Gastroesophageal sphincter (tissue), 4 donors: ENCODE data around the gene FREM3. TPM values are rescaled to one million over a fixed set of nuclear protein-coding genes. Genes with fewer than 3 reads are reported as not detected.

Experiments used
- ATAC-seq: fragments of 150-250 bp; one replicate; pipeline ENCODE4 v1.9.1; 2016; ENCODE audit warnings: mild to moderate bottlenecking, moderate library complexity
- H3K27ac ChIP-seq, 4 donors: fragments of 200-600 bp; sonication (generic) in 3 of 4; 1 replicate in 3 of 4; 2 replicates in 1 of 4; pipeline ENCODE4 v1.5.1; 2016 to 2019
- H3K27me3 ChIP-seq: fragments of 200-600 bp; sonication (generic); one replicate; pipeline ENCODE4 v1.5.1; 2019
- H3K36me3 ChIP-seq, 2 donors: fragments of 200-600 bp; sonication (generic); one replicate each; pipeline ENCODE4 v1.5.1; 2019; ENCODE audit warnings: control low read depth in 1 of 2
- H3K4me1 ChIP-seq, 3 donors: fragments of 200-600 bp; sonication (generic); 1 replicate in 2 of 3; 2 replicates in 1 of 3; pipeline ENCODE4 v1.5.1; 2016 to 2019; ENCODE audit warnings: control low read depth in 2 of 3
- H3K4me3 ChIP-seq, 2 donors: fragments of 200-600 bp; sonication (generic); one replicate each; pipeline ENCODE4 v1.5.1; 2019; ENCODE audit warnings: mild to moderate bottlenecking in 1 of 2, moderate library complexity in 1 of 2
- H3K9me3 ChIP-seq, 3 donors: fragments of 200-600 bp; sonication (generic); one replicate each; pipeline ENCODE4 v1.5.1; 2017 to 2019; ENCODE audit warnings: control low read depth in 2 of 3
- EP300 ChIP-seq: sonication (generic); formaldehyde crosslinking; IDR thresholded peaks from one replicate; pipeline ENCODE4 v1.6.1; 2017; ENCODE audit warnings: antibody characterized with exemption, mild to moderate bottlenecking
- POLR2A ChIP-seq, 2 donors: fragments of 450-650 bp; IDR thresholded peaks; one replicate each; pipeline ENCODE4 v1.6.1; 2017; ENCODE audit warnings: antibody characterized with exemption in 2 of 2, mild to moderate bottlenecking in 2 of 2, moderate library complexity in 1 of 2
- POLR2AphosphoS5 ChIP-seq: sonication (generic); formaldehyde crosslinking; IDR thresholded peaks from one replicate; pipeline ENCODE4 v1.6.1; 2017; ENCODE audit warnings: antibody characterized with exemption
- WGBS, 2 donors: methylation state at CpG; one replicate each; pipeline ENCODE4 v1.1.5; 2018; ENCODE audit warnings: low coverage in 1 of 2; 5-methylcytosine and 5-hydroxymethylcytosine counted together
- total RNA-seq, 4 donors: library from RNA; depleted of rRNA; stranded (reverse); fragments of >200 nt; gene quantifications; one replicate each; pipeline ENCODE4 v1.1.0, GENCODE V29; 2016
- TF ChIP-seq, protein P1 (sequence below), 4 experiments: fragments of 200-600 bp in 2 of 4; fragments of 450-650 bp in 2 of 4; sonication (generic) in 1 of 4; IDR thresholded peaks; one replicate each; pipeline ENCODE4 v1.5.1; 2017 to 2019; ENCODE audit warnings: antibody characterized with exemption in 4 of 4, mild to moderate bottlenecking in 2 of 4, moderate library complexity in 2 of 4

The FREM3 gene
- total RNA-seq, 4 donors from 2014 or later, result under 0.01 TPM; not detected in 3

GRCh38 chr4:143623896-143624295 is 76.6 kb downstream of the FREM3 start:
- H3K27me3 ChIP-seq, result no peaks in the 10 kb centered on the region
- no peak for ATAC-seq
- no peaks in the 10 kb centered on the region for H3K36me3 ChIP-seq
- TF ChIP-seq POLR2A (IDR thresholded peaks at IDR 0.05) (no peak), EP300 (no peak), POLR2AphosphoS5 (no peak)
- TF ChIP-seq, protein P1, sequence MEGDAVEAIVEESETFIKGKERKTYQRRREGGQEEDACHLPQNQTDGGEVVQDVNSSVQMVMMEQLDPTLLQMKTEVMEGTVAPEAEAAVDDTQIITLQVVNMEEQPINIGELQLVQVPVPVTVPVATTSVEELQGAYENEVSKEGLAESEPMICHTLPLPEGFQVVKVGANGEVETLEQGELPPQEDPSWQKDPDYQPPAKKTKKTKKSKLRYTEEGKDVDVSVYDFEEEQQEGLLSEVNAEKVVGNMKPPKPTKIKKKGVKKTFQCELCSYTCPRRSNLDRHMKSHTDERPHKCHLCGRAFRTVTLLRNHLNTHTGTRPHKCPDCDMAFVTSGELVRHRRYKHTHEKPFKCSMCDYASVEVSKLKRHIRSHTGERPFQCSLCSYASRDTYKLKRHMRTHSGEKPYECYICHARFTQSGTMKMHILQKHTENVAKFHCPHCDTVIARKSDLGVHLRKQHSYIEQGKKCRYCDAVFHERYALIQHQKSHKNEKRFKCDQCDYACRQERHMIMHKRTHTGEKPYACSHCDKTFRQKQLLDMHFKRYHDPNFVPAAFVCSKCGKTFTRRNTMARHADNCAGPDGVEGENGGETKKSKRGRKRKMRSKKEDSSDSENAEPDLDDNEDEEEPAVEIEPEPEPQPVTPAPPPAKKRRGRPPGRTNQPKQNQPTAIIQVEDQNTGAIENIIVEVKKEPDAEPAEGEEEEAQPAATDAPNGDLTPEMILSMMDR (IDR thresholded peaks at IDR 0.05), result no peak
- H3K9me3 ChIP-seq, result no peaks in the 10 kb centered on the region
- H3K4me1 ChIP-seq, result peaks cover 0 to 39% (median 8%) of the 10 kb centered on the region in 3 donors
- no peak overlapping the region for H3K27ac ChIP-seq
- WGBS, 2 donors, result 39 to 52% methylated on average over 3 of the region's 3 CpGs
- H3K4me3 ChIP-seq, result no peak overlapping the region

GRCh38 chr4:143618811-143619210 is 81.7 kb downstream of the FREM3 start:
- Histone ChIP-seq H3K9me3 (no peaks in the 10 kb centered on the region), H3K27ac (no peak overlapping the region), H3K27me3 (no peaks in the 10 kb centered on the region), H3K4me3 (no peak overlapping the region), H3K36me3 (no peaks in the 10 kb centered on the region), H3K4me1 (peaks cover 0 to 1% (median 0%) of the 10 kb centered on the region in 3 donors)
- 20 to 100% methylated on average over 1 of the region's 1 CpG for WGBS, 2 donors
- ATAC-seq, result no peak
- no peak for TF ChIP-seq EP300
- TF ChIP-seq POLR2AphosphoS5, result no peak
- TF ChIP-seq POLR2A (IDR thresholded peaks at IDR 0.05), result no peak
- TF ChIP-seq, protein P1 (IDR thresholded peaks at IDR 0.05), result no peak

DNA sequence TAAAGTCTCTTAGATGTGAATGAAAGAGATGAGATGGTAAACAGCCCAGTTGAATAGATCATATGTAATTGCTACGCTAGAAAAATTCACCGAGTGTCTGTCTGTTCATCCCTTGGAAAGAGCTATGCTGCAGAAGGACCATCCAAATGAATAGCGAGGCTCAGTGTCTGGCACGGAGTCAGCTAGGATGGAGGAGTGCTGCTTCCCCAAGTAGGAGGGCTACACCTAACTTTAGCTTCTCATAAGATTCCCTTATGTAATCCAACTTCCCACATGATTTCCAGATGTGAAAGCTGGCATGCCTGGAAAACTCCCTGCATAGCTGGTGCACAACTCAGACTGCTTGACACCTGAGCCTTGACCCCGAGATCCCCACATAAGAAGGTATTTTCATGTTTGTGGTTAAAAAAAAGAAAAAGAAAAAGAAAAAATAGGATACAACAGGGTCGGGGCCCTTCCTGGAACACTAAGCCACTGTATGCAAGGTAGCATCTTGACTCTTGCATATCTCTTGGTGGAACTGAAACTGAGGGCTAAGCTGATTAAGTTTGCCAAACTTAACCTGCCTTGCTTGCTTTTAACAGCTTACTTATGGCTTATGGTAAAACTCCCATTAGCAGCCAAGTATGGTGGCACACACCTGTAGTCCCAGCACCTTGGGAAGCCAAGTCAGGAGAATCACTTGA is 82.3 kb downstream of the FREM3 start:
- H3K4me1 ChIP-seq, result no peaks in the 10 kb centered on the region
- 70 to 93% methylated on average over 5 to 6 of the region's 6 CpGs for WGBS, 2 donors
- no peaks in the 10 kb centered on the region for H3K36me3 ChIP-seq
- no peaks in the 10 kb centered on the region for H3K27me3 ChIP-seq
- H3K9me3 ChIP-seq, result no peaks in the 10 kb centered on the region
- ATAC-seq, result no peak
- H3K4me3 ChIP-seq, result no peak overlapping the region
- TF ChIP-seq, protein P1 (IDR thresholded peaks at IDR 0.05), result no peak
- TF ChIP-seq POLR2AphosphoS5 (no peak), EP300 (no peak), POLR2A (IDR thresholded peaks at IDR 0.05) (no peak)
- no peak overlapping the region for H3K27ac ChIP-seq

DNA sequence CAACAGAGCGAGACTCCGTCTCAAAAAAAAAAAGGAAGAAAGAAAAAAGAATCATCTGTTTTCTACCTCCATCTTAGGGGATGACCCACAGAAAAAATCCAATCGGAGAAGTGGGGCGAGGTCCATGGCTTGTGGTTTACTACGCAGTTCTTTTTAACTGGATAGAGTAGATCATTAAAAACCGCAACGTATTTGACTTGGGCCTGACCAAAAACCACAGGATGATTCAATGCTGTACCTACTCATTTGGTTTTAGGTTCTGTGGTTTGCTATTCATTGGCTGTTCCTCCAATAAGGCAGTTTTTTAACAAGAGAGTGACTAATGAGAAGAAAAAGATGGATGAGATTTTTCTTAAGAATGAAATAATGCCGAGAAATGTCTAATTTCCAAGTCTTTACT is 83.7 kb downstream of the FREM3 start:
- no peak for ATAC-seq
- Histone ChIP-seq H3K36me3 (no peaks in the 10 kb centered on the region), H3K9me3 (no peaks in the 10 kb centered on the region), H3K27ac (no peak overlapping the region), H3K27me3 (no peaks in the 10 kb centered on the region), H3K4me1 (no peaks in the 10 kb centered on the region), H3K4me3 (no peak overlapping the region)
- no peak for TF ChIP-seq POLR2AphosphoS5
- no peak for TF ChIP-seq POLR2A (IDR thresholded peaks at IDR 0.05)
- WGBS, 2 donors, result 70 to 86% methylated on average over 6 to 8 of the region's 8 CpGs

GRCh38 chr4:143609492-143609891 is 91.0 kb downstream of the FREM3 start:
- H3K4me1 ChIP-seq, result no peaks in the 10 kb centered on the region
- H3K27ac ChIP-seq, result no peak overlapping the region
- H3K27me3 ChIP-seq, result no peaks in the 10 kb centered on the region
- 51 to 53% methylated on average over 4 of the region's 4 CpGs for WGBS, 2 donors
- ATAC-seq, result no peak
- no peaks in the 10 kb centered on the region for H3K9me3 ChIP-seq
- H3K4me3 ChIP-seq, result no peak overlapping the region
- TF ChIP-seq, protein P1 (IDR thresholded peaks at IDR 0.05), result no peak
- TF ChIP-seq EP300, result no peak
- TF ChIP-seq POLR2A (IDR thresholded peaks at IDR 0.05), result no peak
- TF ChIP-seq POLR2AphosphoS5, result no peak
- no peaks in the 10 kb centered on the region for H3K36me3 ChIP-seq
